HEK293 (cell line): ENCODE results near the gene KRTAP5-5.
A peak's percentile ranks its signal among the peaks of the same experiment; 100 is the strongest.
"Not testable (repeated sequence)": the region's sequence is repeated elsewhere in the genome, so short reads cannot be mapped to it uniquely, and the experiment has no call there.

Experiments used
- CTCF ChIA-PET: fragments of 350-600 bp; formaldehyde crosslinking; extraction: SDS; loops from one replicate; lab custom pipeline; 2021; ENCODE audit warnings: antibody characterized with exemption; lab: Yijun Ruan, JAX
- POLR2A ChIA-PET: fragments of 300-600 bp; formaldehyde crosslinking; extraction: SDS; loops from one replicate; lab custom pipeline; 2020; ENCODE audit warnings: antibody characterized with exemption, inconsistent platforms; lab: Yijun Ruan, JAX
- H3K27ac ChIP-seq: fragments of 200-500 bp; sonication (Bioruptor generic); 2 replicates; pipeline ENCODE4 v1.5.1; 2014; ENCODE audit warnings: low read depth, low read length, control low read depth, inconsistent platforms; ENCODE audit errors: extremely low read depth
- H3K36me3 ChIP-seq, 2 experiments: fragments of 200-500 bp in 1 of 2; sonication (Bioruptor generic) in 1 of 2; 1 replicate in 1 of 2; 2 replicates in 1 of 2; pipeline ENCODE4 v1.5.1; 2014 to 2017; ENCODE audit warnings: inconsistent platforms in 2 of 2, low read length in 2 of 2; ENCODE audit not compliant: control insufficient read depth in 2 of 2, insufficient read depth in 1 of 2
- H3K4me1 ChIP-seq: fragments of 200-500 bp; sonication (Bioruptor generic); 2 replicates; pipeline ENCODE4 v1.5.1; 2014; ENCODE audit warnings: mild to moderate bottlenecking, low read length, inconsistent platforms; ENCODE audit not compliant: control insufficient read depth, insufficient read depth
- H3K4me3 ChIP-seq: 2 replicates; pipeline ENCODE4 v1.5.1; 2011; ENCODE audit warnings: low read depth, mild to moderate bottlenecking, control low read depth, low read length, moderate library complexity
- H3K9me3 ChIP-seq: fragments of 200-500 bp; sonication (Bioruptor generic); 2 replicates; pipeline ENCODE4 v1.5.1; 2014; ENCODE audit warnings: low read depth, low read length, inconsistent platforms; ENCODE audit not compliant: control insufficient read depth, insufficient read depth
- AEBP2 ChIP-seq: fragments of 450-650 bp; formaldehyde crosslinking; IDR thresholded peaks from 2 replicates; pipeline ENCODE4 v1.5.1; 2016; ENCODE audit warnings: missing biosample characterization, missing genetic modification characterization, borderline replicate concordance
- EGR2 ChIP-seq: fragments of 450-650 bp; formaldehyde crosslinking; IDR thresholded peaks from 2 replicates; pipeline ENCODE4 v1.5.1; 2016; ENCODE audit warnings: low read depth, missing biosample characterization, missing genetic modification characterization
- GLIS2 ChIP-seq: fragments of 450-650 bp; formaldehyde crosslinking; IDR thresholded peaks from 2 replicates; pipeline ENCODE4 v1.5.1; 2016; ENCODE audit warnings: missing biosample characterization, missing genetic modification characterization
- IKZF3 ChIP-seq: fragments of 450-650 bp; IDR thresholded peaks from 2 replicates; pipeline ENCODE4 v1.5.0; 2018; ENCODE audit warnings: missing biosample characterization, mild to moderate bottlenecking, missing genetic modification characterization, moderate library complexity
- OVOL3 ChIP-seq: fragments of 450-650 bp; formaldehyde crosslinking; IDR thresholded peaks from 2 replicates; pipeline ENCODE4 v1.5.1; 2016; ENCODE audit warnings: missing biosample characterization, missing genetic modification characterization
- PBX3 ChIP-seq: sonication (generic); formaldehyde crosslinking; IDR thresholded peaks from 2 replicates; pipeline ENCODE4 v1.8.1; 2022; ENCODE audit warnings: mild to moderate bottlenecking, moderate library complexity, missing genetic modification reagents
- YY1 ChIP-seq: fragments of 450-650 bp; formaldehyde crosslinking; IDR thresholded peaks from 2 replicates; pipeline ENCODE4 v1.5.1; 2018; ENCODE audit warnings: missing biosample characterization, missing genetic modification characterization
- ZBTB48 ChIP-seq: fragments of 450-650 bp; formaldehyde crosslinking; IDR thresholded peaks from 2 replicates; pipeline ENCODE4 v1.5.1; 2016; ENCODE audit warnings: missing biosample characterization, missing genetic modification characterization
- ZBTB49 ChIP-seq: fragments of 450-650 bp; formaldehyde crosslinking; IDR thresholded peaks from 2 replicates; pipeline ENCODE4 v1.5.1; 2016; ENCODE audit warnings: missing biosample characterization, missing genetic modification characterization, low read depth
- ZFHX2 ChIP-seq: fragments of 450-650 bp; formaldehyde crosslinking; conservative IDR thresholded peaks from 2 replicates; pipeline ENCODE4 v1.5.1; 2016; ENCODE audit warnings: missing biosample characterization, missing genetic modification characterization
- ZNF16 ChIP-seq: fragments of 450-650 bp; formaldehyde crosslinking; IDR thresholded peaks from 2 replicates; pipeline ENCODE4 v1.5.1; 2016; ENCODE audit warnings: low read depth, missing biosample characterization, missing genetic modification characterization
- ZNF26 ChIP-seq: fragments of 450-650 bp; formaldehyde crosslinking; IDR thresholded peaks from 2 replicates; pipeline ENCODE4 v1.5.1; 2016; ENCODE audit warnings: missing biosample characterization, missing genetic modification characterization
- ZNF391 ChIP-seq: fragments of 450-650 bp; formaldehyde crosslinking; IDR thresholded peaks from 2 replicates; pipeline ENCODE4 v1.5.1; 2016; ENCODE audit warnings: low read depth, missing biosample characterization, missing genetic modification characterization, borderline replicate concordance
- ZNF404 ChIP-seq: fragments of 450-650 bp; formaldehyde crosslinking; IDR thresholded peaks from 2 replicates; pipeline ENCODE4 v1.5.1; 2017; ENCODE audit warnings: missing biosample characterization, missing genetic modification characterization
- ZNF48 ChIP-seq: fragments of 450-650 bp; formaldehyde crosslinking; IDR thresholded peaks from 2 replicates; pipeline ENCODE4 v1.5.1; 2016; ENCODE audit warnings: missing biosample characterization, missing genetic modification characterization
- ZNF521 ChIP-seq: fragments of 450-650 bp; formaldehyde crosslinking; IDR thresholded peaks from 2 replicates; pipeline ENCODE4 v1.5.1; 2017; ENCODE audit warnings: missing biosample characterization, mild to moderate bottlenecking, missing genetic modification characterization
- ZNF596 ChIP-seq: fragments of 450-650 bp; IDR thresholded peaks from 2 replicates; pipeline ENCODE4 v1.5.0; 2018; ENCODE audit warnings: missing biosample characterization, mild to moderate bottlenecking, missing genetic modification characterization, moderate library complexity
- ZNF664 ChIP-seq: fragments of 450-650 bp; formaldehyde crosslinking; IDR thresholded peaks from 2 replicates; pipeline ENCODE4 v1.5.1; 2016; ENCODE audit warnings: missing biosample characterization, missing genetic modification characterization

KRTAP5-5 gene

GRCh38 chr11:1669546-1670218 lies 40.1 kb downstream of the KRTAP5-5 start:
- TF ChIP-seq ZNF664 (tag by site-specific recombination), result no peak
- 0 out of 2 replicates have a peak, but pooled peaks have one; percentile 25 for TF ChIP-seq PBX3 (CRISPR knock-in tag)
- no peak for TF ChIP-seq ZBTB48 (tag by site-specific recombination)
- no peak for TF ChIP-seq ZNF404 (tag by site-specific recombination)
- no peaks in the 10 kb centered on the region for H3K9me3 ChIP-seq
- no peak overlapping the region for H3K27ac ChIP-seq
- no peaks in the 10 kb centered on the region for H3K36me3 ChIP-seq
- no peak overlapping the region for H3K4me3 ChIP-seq
- CTCF ChIA-PET, result interaction anchor here (1.1 kb wide), 1 partner anchor 486 kb away, joined by 5 read pairs; no protein-coding TSS in a partner anchor
- no peaks in the 10 kb centered on the region for H3K4me1 ChIP-seq
- POLR2A ChIA-PET, result no interaction called here

GRCh38 chr11:1670457-1670856 lies 40.9 kb downstream of the KRTAP5-5 start:
- CTCF ChIA-PET, result interaction anchor here (1.1 kb wide), 1 partner anchor 486 kb away, joined by 5 read pairs; no protein-coding TSS in a partner anchor

GRCh38 chr11:1670905-1671371 lies 41.4 kb downstream of the KRTAP5-5 start:
- H3K4me3 ChIP-seq, result no peak overlapping the region
- CTCF ChIA-PET, result interaction anchor here (0.5 to 1.0 kb wide), 2 partner anchors 18 to 471 kb away, joined by 3 read pairs; no protein-coding TSS in a partner anchor
- no peaks in the 10 kb centered on the region for H3K4me1 ChIP-seq
- no peaks in the 10 kb centered on the region for H3K36me3 ChIP-seq
- H3K9me3 ChIP-seq, result no peaks in the 10 kb centered on the region
- TF ChIP-seq ZFHX2 (tag by site-specific recombination) (peak; percentile 68), ZNF26 (tag by site-specific recombination) (no peak), EGR2 (peak; percentile 81), ZNF596 (no peak), ZBTB49 (tag by site-specific recombination) (no peak), IKZF3 (tag by site-specific recombination) (no peak)
- POLR2A ChIA-PET, result interaction anchor here (0.6 kb wide), 1 partner anchor 145 kb away, joined by 3 read pairs; no protein-coding TSS in a partner anchor
- H3K27ac ChIP-seq, result no peak overlapping the region

More at GRCh38 chr11:1670457-1670856, 40.9 kb downstream of the KRTAP5-5 start:
- POLR2A ChIA-PET, H3K27ac ChIP-seq, H3K4me3 ChIP-seq, H3K36me3 ChIP-seq, H3K9me3 ChIP-seq, H3K4me1 ChIP-seq: not testable (repeated sequence)

- Histone ChIP-seq H3K4me3 (no peak overlapping the region), H3K27ac (no peak overlapping the region), H3K36me3 (no peaks in the 10 kb centered on the region), H3K9me3 (no peaks in the 10 kb centered on the region), H3K4me1 (no peaks in the 10 kb centered on the region)
- no peak for TF ChIP-seq ZNF521 (tag by site-specific recombination)
- TF ChIP-seq ZNF391 (tag by site-specific recombination), result no peak
- TF ChIP-seq AEBP2 (tag by site-specific recombination), result no peak
- no peak for TF ChIP-seq GLIS2
- no peak for TF ChIP-seq ZNF48 (tag by site-specific recombination)
- no peak for TF ChIP-seq YY1
- TF ChIP-seq OVOL3 (tag by site-specific recombination), result no peak
- no peak for TF ChIP-seq ZNF16
- POLR2A ChIA-PET, result interaction anchor here (0.6 kb wide), 1 partner anchor 146 kb away, joined by 3 read pairs; no protein-coding TSS in a partner anchor
- CTCF ChIA-PET, result interaction anchor here (0.6 to 1.6 kb wide), 3 partner anchors 19 to 248 kb away, joined by 3 to 7 read pairs (median 3); no protein-coding TSS in a partner anchor
Observed at GRCh38 chr11:1671658-1672057, 42.1 kb downstream of the KRTAP5-5 start.
